Measurements from ENCODE around the gene CLRN1.

GRCh38 chr3:150998996-150999395 lies 26.5 kb upstream of the CLRN1 start:
- TF ChIP-seq CTCF (IDR thresholded peaks at IDR 0.05) (no peak), POLR2A (IDR thresholded peaks at IDR 0.05) (no peak)
